Natural killer cell (primary cell): Measurements from ENCODE around the gene LMOD1. TPM values are rescaled to one million over a fixed set of nuclear protein-coding genes. Genes with fewer than 3 reads are reported as not detected.
A peak's percentile ranks its signal among the peaks of the same experiment; 100 is the strongest.

ENCODE experiments used
- ATAC-seq, 3 donors: fragments of 150-1000 bp in 2 of 3; fragments of 200-7000 bp in 1 of 3; cut with Tn5 transposase; 1 replicate in 1 of 3; 2 replicates in 2 of 3; pipeline ENCODE4 v1.10.0; 2021; ENCODE audit warnings: mild to moderate bottlenecking in 2 of 3, moderate library complexity in 2 of 3
- DNase-seq, 2 donors: peaks; one replicate each; pipeline versions ENCODE4 v3.0.0 to v3.0.0-alpha.2; 2013 to 2021; ENCODE audit warnings: mixed read lengths in 1 of 2
- H3K27ac ChIP-seq: one replicate; pipeline ENCODE4 v1.5.1; 2013; ENCODE audit warnings: mild to moderate bottlenecking, low read length
- H3K27me3 ChIP-seq: one replicate; pipeline ENCODE4 v1.6.1; 2013; ENCODE audit warnings: low read length; ENCODE audit not compliant: control insufficient read depth, insufficient read depth
- H3K36me3 ChIP-seq: one replicate; pipeline ENCODE4 v1.6.1; 2013; ENCODE audit warnings: low read length; ENCODE audit not compliant: control insufficient read depth, insufficient read depth
- H3K4me1 ChIP-seq: one replicate; pipeline ENCODE4 v1.6.1; 2013; ENCODE audit warnings: low read length; ENCODE audit not compliant: control insufficient read depth, insufficient read depth
- H3K4me3 ChIP-seq: one replicate; pipeline ENCODE4 v1.5.1; 2013; ENCODE audit warnings: low read length
- H3K9me3 ChIP-seq: one replicate; pipeline ENCODE4 v1.6.1; 2013; ENCODE audit warnings: low read length; ENCODE audit not compliant: control insufficient read depth, insufficient read depth
- H3K27ac Mint-ChIP-seq, 2 donors: one replicate each; pipeline ENCODE4 v1.8.0; 2022; ENCODE audit warnings: mild to moderate bottlenecking in 2 of 2, mixed read lengths in 2 of 2, moderate library complexity in 1 of 2
- H3K27me3 Mint-ChIP-seq, 2 donors: one replicate each; pipeline ENCODE4 v1.8.0; 2022; ENCODE audit warnings: low read depth in 2 of 2, mixed read lengths in 2 of 2
- H3K36me3 Mint-ChIP-seq: one replicate; pipeline ENCODE4 v1.8.0; 2022; ENCODE audit warnings: mixed read lengths
- H3K4me1 Mint-ChIP-seq, 2 donors: one replicate each; pipeline ENCODE4 v1.8.0; 2022; ENCODE audit warnings: mixed read lengths in 2 of 2
- H3K4me3 Mint-ChIP-seq: one replicate; pipeline ENCODE4 v1.8.0; 2022; ENCODE audit warnings: mild to moderate bottlenecking, moderate library complexity, mixed read lengths
- H3K9me3 Mint-ChIP-seq, 2 donors: one replicate each; pipeline ENCODE4 v1.8.0; 2022; ENCODE audit warnings: mixed read lengths in 2 of 2
- WGBS: methylation state at CpG from one replicate; pipeline ENCODE4 v1.1.7; 2013; ENCODE audit warnings: missing lambda C conversion rate; ENCODE audit not compliant: insufficient coverage; 5-methylcytosine and 5-hydroxymethylcytosine counted together
- intact Hi-C: fragments of 100-400 bp; cut with micrococcal nuclease; formaldehyde crosslinking; loops from one replicate; pipeline ENCODE4 v1.14.2; 2022
- total RNA-seq, 4 donors: library from RNA; stranded (reverse); fragments of 120-200 nt in 1 of 4; gene quantifications; one replicate each; pipeline versions ENCODE4 v1.2.3 to v1.2.4, GENCODE V29; 2013 to 2022
- TF ChIP-seq, protein P1 (sequence below): fragments of 200-600 bp; IDR thresholded peaks from one replicate; pipeline ENCODE4 v1.8.0; 2022; ENCODE audit warnings: antibody characterized with exemption

Gene LMOD1
- total RNA-seq: not detected
- not detected for total RNA-seq (2013)

DNA sequence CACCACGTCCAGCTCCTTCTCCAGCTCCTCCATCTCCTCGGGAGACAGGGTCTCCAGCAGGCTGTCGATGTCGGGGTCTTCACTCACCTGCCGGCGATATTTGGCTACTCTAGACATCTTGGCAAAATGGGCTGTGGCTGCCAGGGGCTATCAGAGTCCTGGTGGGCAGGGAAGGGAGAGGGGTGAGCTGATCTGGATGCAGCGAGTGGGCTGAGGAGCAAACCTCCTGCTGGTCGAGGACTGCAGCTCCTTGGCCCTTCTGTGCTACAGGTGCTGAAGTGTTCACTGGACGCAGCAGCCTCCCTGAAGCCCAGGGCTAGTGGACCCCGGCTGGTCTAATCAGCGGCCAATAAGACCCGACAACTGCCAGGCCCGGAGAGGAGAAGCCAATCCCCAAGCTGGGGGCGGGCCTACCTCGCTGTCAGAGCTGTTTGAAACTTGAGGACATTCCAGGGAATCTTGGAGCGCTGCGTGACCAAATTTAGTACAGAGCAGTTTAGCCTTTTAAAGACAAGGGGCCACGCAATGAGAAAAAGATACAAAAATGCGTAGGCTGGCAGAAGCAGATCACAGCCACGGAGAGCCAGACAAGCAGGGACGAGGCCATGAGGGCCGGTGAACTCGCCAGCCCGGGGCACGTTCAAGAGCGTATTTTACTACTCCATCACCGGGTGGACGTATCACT lies at the start of gene LMOD1:
Gene LMOD1, minus strand, starts transcription at position 325 of the 685 bp plus-strand sequence. Its CDS starts 208 bp downstream, at position 117.
- H3K36me3 Mint-ChIP-seq: no peaks in the 10 kb centered on the region
- intact Hi-C loops: no loop called here
- Histone ChIP-seq H3K27ac (no peak within 1 kb of the TSS), H3K4me1 (peaks cover 8% of the 10 kb centered on the region), H3K4me3 (no peak within 1 kb of the TSS), H3K9me3 (no peaks in the 10 kb centered on the region), H3K36me3 (no peaks in the 10 kb centered on the region), H3K27me3 (peaks cover 23% of the 10 kb centered on the region)
- H3K4me1 Mint-ChIP-seq: peaks cover 0 to 17% of the 10 kb centered on the region in 2 donors
- ATAC-seq (peak in 1 of 3 donors; percentile 63), DNase-seq (peak in 1 of 2 donors; percentile 21)
- H3K27ac Mint-ChIP-seq: peak within 1 kb of the TSS in 1 of 2 donors; percentile 3
- H3K9me3 Mint-ChIP-seq: no peaks in the 10 kb centered on the region
- peaks cover 48% of the 10 kb centered on the region in 2 donors for H3K27me3 Mint-ChIP-seq
- peak within 1 kb of the TSS; percentile 79 for H3K4me3 Mint-ChIP-seq
- 8% methylated on average over 28 of the region's 28 CpGs for WGBS
- TF ChIP-seq, protein P1, sequence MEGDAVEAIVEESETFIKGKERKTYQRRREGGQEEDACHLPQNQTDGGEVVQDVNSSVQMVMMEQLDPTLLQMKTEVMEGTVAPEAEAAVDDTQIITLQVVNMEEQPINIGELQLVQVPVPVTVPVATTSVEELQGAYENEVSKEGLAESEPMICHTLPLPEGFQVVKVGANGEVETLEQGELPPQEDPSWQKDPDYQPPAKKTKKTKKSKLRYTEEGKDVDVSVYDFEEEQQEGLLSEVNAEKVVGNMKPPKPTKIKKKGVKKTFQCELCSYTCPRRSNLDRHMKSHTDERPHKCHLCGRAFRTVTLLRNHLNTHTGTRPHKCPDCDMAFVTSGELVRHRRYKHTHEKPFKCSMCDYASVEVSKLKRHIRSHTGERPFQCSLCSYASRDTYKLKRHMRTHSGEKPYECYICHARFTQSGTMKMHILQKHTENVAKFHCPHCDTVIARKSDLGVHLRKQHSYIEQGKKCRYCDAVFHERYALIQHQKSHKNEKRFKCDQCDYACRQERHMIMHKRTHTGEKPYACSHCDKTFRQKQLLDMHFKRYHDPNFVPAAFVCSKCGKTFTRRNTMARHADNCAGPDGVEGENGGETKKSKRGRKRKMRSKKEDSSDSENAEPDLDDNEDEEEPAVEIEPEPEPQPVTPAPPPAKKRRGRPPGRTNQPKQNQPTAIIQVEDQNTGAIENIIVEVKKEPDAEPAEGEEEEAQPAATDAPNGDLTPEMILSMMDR: no peak

DNA sequence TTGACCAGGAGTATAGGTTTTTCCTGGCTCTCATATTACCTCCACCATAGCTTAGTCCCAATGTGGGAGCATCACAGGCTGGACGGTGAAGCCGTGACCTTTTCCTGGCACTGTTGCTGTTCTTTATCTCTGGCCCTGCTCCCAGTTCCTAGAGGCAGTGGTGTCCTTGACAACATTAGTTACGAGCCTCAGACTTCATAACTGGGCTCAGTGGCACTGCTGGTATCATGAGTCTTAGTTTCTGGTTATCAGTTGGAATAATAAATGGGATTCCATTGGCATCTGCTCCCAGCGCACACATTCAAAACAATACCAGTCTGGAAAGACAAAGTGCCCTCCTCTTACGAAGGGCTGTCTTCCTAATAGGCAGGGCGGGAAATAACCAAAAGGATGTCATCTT lies 44.1 kb upstream of the LMOD1 start:
- H3K27ac Mint-ChIP-seq: no peak overlapping the region
- WGBS: 95% methylated on average over 6 of the region's 6 CpGs
- TF ChIP-seq, protein P1: no peak
- H3K27me3 ChIP-seq: no peaks in the 10 kb centered on the region
- no peaks in the 10 kb centered on the region for H3K9me3 Mint-ChIP-seq
- no peak for ATAC-seq
- H3K4me1 Mint-ChIP-seq: no peaks in the 10 kb centered on the region
- H3K4me1 ChIP-seq: no peaks in the 10 kb centered on the region
- H3K27ac ChIP-seq: no peak overlapping the region
- no peaks in the 10 kb centered on the region for H3K27me3 Mint-ChIP-seq
- DNase-seq: no peak
- intact Hi-C loops: no loop called here
- H3K4me3 ChIP-seq: no peak overlapping the region
- H3K36me3 ChIP-seq: peaks cover 45% of the 10 kb centered on the region
- H3K36me3 Mint-ChIP-seq: peaks cover 18% of the 10 kb centered on the region
- no peaks in the 10 kb centered on the region for H3K9me3 ChIP-seq
- H3K4me3 Mint-ChIP-seq: no peak overlapping the region

DNA sequence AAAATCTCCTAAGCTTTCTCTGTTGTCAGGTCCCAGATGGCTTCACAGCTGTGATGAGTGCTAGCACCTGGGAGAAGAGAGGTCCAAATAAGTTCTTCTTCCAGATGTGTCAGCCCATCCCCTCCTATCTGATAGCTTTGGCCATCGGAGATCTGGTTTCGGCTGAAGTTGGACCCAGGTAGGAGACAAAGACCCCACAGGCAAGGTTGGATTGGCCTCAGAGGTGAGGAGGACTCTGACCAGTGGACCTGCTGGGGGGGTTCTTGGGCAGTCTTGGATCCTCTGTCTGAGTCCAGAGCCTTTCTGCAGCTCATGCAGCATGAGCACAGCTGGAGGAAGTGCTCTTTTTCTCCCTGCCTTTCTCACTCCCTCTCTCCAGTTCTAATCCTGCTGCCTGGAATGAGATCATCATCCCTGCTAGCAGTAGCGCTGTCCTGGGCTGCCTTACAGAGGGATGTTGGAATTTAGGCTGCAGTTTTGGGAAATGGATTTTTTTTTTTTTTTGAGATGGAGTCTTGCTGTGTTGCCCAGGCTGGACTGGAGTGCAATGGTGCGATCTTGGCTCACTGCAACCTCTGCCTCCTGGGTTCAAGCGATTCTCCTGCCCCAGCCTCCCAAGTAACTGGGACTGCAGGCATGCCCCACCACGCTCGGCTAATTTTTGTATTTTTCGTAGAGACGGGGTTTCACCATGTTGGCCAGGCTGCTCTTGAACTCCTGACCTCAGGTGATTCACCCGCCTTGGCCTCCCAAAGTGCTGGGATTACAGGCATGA lies 43.2 kb upstream of the LMOD1 start:
- H3K4me1 Mint-ChIP-seq: peaks cover under 1 to 4% of the 10 kb centered on the region in 2 donors
- no peak overlapping the region for H3K27ac Mint-ChIP-seq
- H3K27me3 Mint-ChIP-seq: no peaks in the 10 kb centered on the region
- no peak for ATAC-seq
- H3K36me3 Mint-ChIP-seq: peaks cover 18% of the 10 kb centered on the region
- Histone ChIP-seq H3K36me3 (peaks cover 40% of the 10 kb centered on the region), H3K4me3 (no peak overlapping the region), H3K4me1 (no peaks in the 10 kb centered on the region), H3K9me3 (no peaks in the 10 kb centered on the region), H3K27ac (no peak overlapping the region), H3K27me3 (no peaks in the 10 kb centered on the region)
- no peak overlapping the region for H3K4me3 Mint-ChIP-seq
- no peaks in the 10 kb centered on the region for H3K9me3 Mint-ChIP-seq
- TF ChIP-seq, protein P1: no peak
- no peak for DNase-seq
- 97% methylated on average over 9 of the region's 10 CpGs for WGBS
- intact Hi-C loops: no loop called here
